OCI-LY1 (cell line): ENCODE data around the gene TBXAS1.

Experiments used
- EZH2 ChIP-seq: fragments of 200-600 bp; sonication (generic), shearing (Covaris generic); IDR thresholded peaks from 2 replicates; pipeline ENCODE4 v1.8.0; 2017; ENCODE audit warnings: borderline replicate concordance, mixed run types, mild to moderate bottlenecking, antibody characterized with exemption, low read length, moderate library complexity, mixed read lengths
- TF ChIP-seq, protein P1 (sequence below): fragments of 200-600 bp; sonication (generic), shearing (Covaris generic); IDR thresholded peaks from 2 replicates; pipeline ENCODE4 v1.5.1; 2017; ENCODE audit warnings: mild to moderate bottlenecking, antibody characterized with exemption, low read length, moderate library complexity, mixed read lengths

- no peak for TF ChIP-seq EZH2
- TF ChIP-seq, protein P1, sequence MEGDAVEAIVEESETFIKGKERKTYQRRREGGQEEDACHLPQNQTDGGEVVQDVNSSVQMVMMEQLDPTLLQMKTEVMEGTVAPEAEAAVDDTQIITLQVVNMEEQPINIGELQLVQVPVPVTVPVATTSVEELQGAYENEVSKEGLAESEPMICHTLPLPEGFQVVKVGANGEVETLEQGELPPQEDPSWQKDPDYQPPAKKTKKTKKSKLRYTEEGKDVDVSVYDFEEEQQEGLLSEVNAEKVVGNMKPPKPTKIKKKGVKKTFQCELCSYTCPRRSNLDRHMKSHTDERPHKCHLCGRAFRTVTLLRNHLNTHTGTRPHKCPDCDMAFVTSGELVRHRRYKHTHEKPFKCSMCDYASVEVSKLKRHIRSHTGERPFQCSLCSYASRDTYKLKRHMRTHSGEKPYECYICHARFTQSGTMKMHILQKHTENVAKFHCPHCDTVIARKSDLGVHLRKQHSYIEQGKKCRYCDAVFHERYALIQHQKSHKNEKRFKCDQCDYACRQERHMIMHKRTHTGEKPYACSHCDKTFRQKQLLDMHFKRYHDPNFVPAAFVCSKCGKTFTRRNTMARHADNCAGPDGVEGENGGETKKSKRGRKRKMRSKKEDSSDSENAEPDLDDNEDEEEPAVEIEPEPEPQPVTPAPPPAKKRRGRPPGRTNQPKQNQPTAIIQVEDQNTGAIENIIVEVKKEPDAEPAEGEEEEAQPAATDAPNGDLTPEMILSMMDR = no peak
Measured at GRCh38 chr7:139886206-139886605, 57.1 kb downstream of the TBXAS1 start.
